CD14-positive monocyte (primary cell): ENCODE data around the gene CHST2. TPM values are rescaled to one million over a fixed set of nuclear protein-coding genes. Genes with fewer than 3 reads are reported as not detected.

ENCODE experiments used
- DNase-seq, 3 donors: peaks; one replicate each; pipeline ENCODE4 v3.0.0-alpha.2; 2011 to 2022
- H2AFZ ChIP-seq: 2 replicates; pipeline ENCODE4 v1.6.0; 2012; ENCODE audit warnings: mild to moderate bottlenecking, low read depth, low read length, inconsistent platforms; ENCODE audit not compliant: insufficient read depth, poor library complexity, severe bottlenecking
- H3K27ac ChIP-seq, 2 donors: 1 replicate in 1 of 2; 2 replicates in 1 of 2; pipeline ENCODE4 v1.5.1; 2012 to 2013; ENCODE audit warnings: low read length in 2 of 2, control low read depth in 1 of 2, inconsistent platforms in 1 of 2, low read depth in 1 of 2, mild to moderate bottlenecking in 1 of 2
- H3K27me3 ChIP-seq, 2 donors: one replicate each; pipeline versions ENCODE4 v1.6.0 to v1.6.1; 2011 to 2013; ENCODE audit warnings: low read length in 2 of 2; ENCODE audit not compliant: control insufficient read depth in 2 of 2, insufficient read depth in 2 of 2
- H3K36me3 ChIP-seq, 2 donors: replicated peaks in 1 of 2; 1 replicate in 1 of 2; 2 replicates in 1 of 2; pipeline versions ENCODE4 v1.5.1 to v1.6.1; 2012 to 2013; ENCODE audit warnings: low read length in 2 of 2, control low read depth in 1 of 2, inconsistent platforms in 1 of 2, mild to moderate bottlenecking in 1 of 2; ENCODE audit not compliant: insufficient read depth in 2 of 2, control insufficient read depth in 1 of 2
- H3K4me1 ChIP-seq, 2 donors: 1 replicate in 1 of 2; 2 replicates in 1 of 2; pipeline versions ENCODE4 v1.5.1 to v1.6.1; 2012 to 2013; ENCODE audit warnings: low read length in 2 of 2, control low read depth in 1 of 2, inconsistent platforms in 1 of 2, mild to moderate bottlenecking in 1 of 2, moderate library complexity in 1 of 2; ENCODE audit not compliant: insufficient read depth in 2 of 2, control insufficient read depth in 1 of 2
- H3K4me2 ChIP-seq: replicated peaks from 2 replicates; pipeline ENCODE3; 2012; ENCODE audit warnings: low read length, moderate library complexity, mild to moderate bottlenecking; ENCODE audit not compliant: poor library complexity, severe bottlenecking; ENCODE audit errors: extremely low read depth
- H3K4me3 ChIP-seq, 3 experiments: fragments of 200-600 bp in 1 of 3; sonication (generic) in 1 of 3; replicated peaks in 1 of 3; 1 replicate in 2 of 3; 2 replicates in 1 of 3; pipeline ENCODE4 v1.5.1; 2011 to 2013; ENCODE audit warnings: low read length in 3 of 3, mild to moderate bottlenecking in 3 of 3, control low read depth in 2 of 3, low read depth in 2 of 3, inconsistent platforms in 1 of 3, moderate library complexity in 1 of 3
- H3K79me2 ChIP-seq: 2 replicates; pipeline ENCODE4 v1.6.0; 2012; ENCODE audit warnings: mild to moderate bottlenecking, control low read depth, inconsistent platforms, low read length, moderate library complexity; ENCODE audit not compliant: insufficient read depth
- H3K9ac ChIP-seq: 2 replicates; pipeline ENCODE4 v1.6.0; 2017; ENCODE audit warnings: low read length, mild to moderate bottlenecking; ENCODE audit not compliant: insufficient read depth, poor library complexity, severe bottlenecking
- H3K9me3 ChIP-seq, 2 donors: replicated peaks in 1 of 2; 1 replicate in 1 of 2; 2 replicates in 1 of 2; pipeline versions ENCODE4 v1.5.1 to v1.6.1; 2012 to 2013; ENCODE audit warnings: low read length in 2 of 2, control low read depth in 1 of 2; ENCODE audit not compliant: control insufficient read depth in 1 of 2, insufficient read depth in 1 of 2
- H4K20me1 ChIP-seq: 2 replicates; pipeline ENCODE4 v1.6.0; 2012; ENCODE audit warnings: mild to moderate bottlenecking, low read length, control low read depth, moderate library complexity; ENCODE audit not compliant: insufficient read depth
- H3K27ac Mint-ChIP-seq, 7 donors: one replicate each; pipeline ENCODE4 v1.8.0; 2020; ENCODE audit warnings: mild to moderate bottlenecking in 7 of 7, mixed read lengths in 7 of 7, moderate library complexity in 6 of 7, inconsistent platforms in 2 of 7
- H3K27me3 Mint-ChIP-seq, 3 donors: one replicate each; pipeline ENCODE4 v1.8.0; 2021 to 2022; ENCODE audit warnings: low read depth in 3 of 3, mild to moderate bottlenecking in 3 of 3, mixed read lengths in 3 of 3, moderate library complexity in 3 of 3, inconsistent platforms in 1 of 3
- H3K36me3 Mint-ChIP-seq, 2 donors: one replicate each; pipeline ENCODE4 v1.8.0; 2020; ENCODE audit warnings: mixed read lengths in 2 of 2, inconsistent platforms in 1 of 2, mild to moderate bottlenecking in 1 of 2
- H3K4me1 Mint-ChIP-seq: one replicate; pipeline ENCODE4 v1.8.0; 2020; ENCODE audit warnings: mild to moderate bottlenecking, mixed read lengths
- H3K4me3 Mint-ChIP-seq, 2 donors: one replicate each; pipeline ENCODE4 v1.8.0; 2020; ENCODE audit warnings: mild to moderate bottlenecking in 2 of 2, mixed read lengths in 2 of 2, moderate library complexity in 1 of 2
- H3K9me3 Mint-ChIP-seq, 7 donors: one replicate each; pipeline ENCODE4 v1.8.0; 2020 to 2022; ENCODE audit warnings: mixed read lengths in 7 of 7, mild to moderate bottlenecking in 6 of 7, moderate library complexity in 6 of 7, inconsistent platforms in 2 of 7
- CTCF ChIP-seq: fragments of 200-600 bp; IDR thresholded peaks from one replicate; pipeline ENCODE4 v1.8.0; 2022; ENCODE audit warnings: antibody characterized with exemption, mild to moderate bottlenecking
- WGBS: methylation state at CpG from one replicate; pipeline ENCODE4 v1.1.5; 2013; ENCODE audit warnings: missing lambda C conversion rate; ENCODE audit not compliant: insufficient coverage; 5-methylcytosine and 5-hydroxymethylcytosine counted together
- intact Hi-C, 2 donors: fragments of 100-400 bp; cut with micrococcal nuclease; formaldehyde crosslinking; loops; one replicate each; pipeline versions ENCODE4 v1.15.0 to v1.15.1; 2023
- polyA plus RNA-seq, 3 donors: library from polyadenylated mRNA; depleted of rRNA in 1 of 3; unstranded in 2 of 3; stranded (reverse) in 1 of 3; fragments of 300-500 nt in 2 of 3; fragments of >200 nt in 1 of 3; fragmentation: Illumina TruSeq in 2 of 3; gene quantifications; 1 replicate in 2 of 3; 2 replicates in 1 of 3; pipeline ENCODE4 v1.2.3, GENCODE V29; 2012 to 2021

The CHST2 gene
- polyA plus RNA-seq, 3 donors: 6.1 to 18.0 (median 9.6) TPM

- H3K4me1 Mint-ChIP-seq: no peaks in the 10 kb centered on the region
- WGBS: 100% methylated on average over 4 of the region's 9 CpGs
- H3K4me1 ChIP-seq: no peaks in the 10 kb centered on the region
Observed at GRCh38 chr3:143090976-143091837, 28.4 kb upstream of the CHST2 start.

GRCh38 chr3:143092191-143092590 lies 27.4 kb upstream of the CHST2 start:
- H3K27ac ChIP-seq: no peak overlapping the region
- H3K4me3 Mint-ChIP-seq: no peak overlapping the region
- 83% methylated on average over 1 of the region's 1 CpG for WGBS

More at GRCh38 chr3:143090976-143091837, 28.4 kb upstream of the CHST2 start:
- Mint-ChIP-seq H3K27me3 (peaks cover 0 to 2% (median 1%) of the 10 kb centered on the region in 3 donors), H3K27ac (no peak overlapping the region), H3K36me3 (no peaks in the 10 kb centered on the region), H3K9me3 (peaks cover 2 to 17% (median 5%) of the 10 kb centered on the region in 7 donors), H3K4me3 (no peak overlapping the region)
- Histone ChIP-seq H3K4me3 (no peak overlapping the region), H3K9me3 (peaks cover 0 to 13% of the 10 kb centered on the region in 2 donors), H3K27me3 (no peaks in the 10 kb centered on the region), H4K20me1 (no peaks in the 10 kb centered on the region), H3K9ac (no peak overlapping the region), H3K36me3 (no peaks in the 10 kb centered on the region), H3K4me2 (no peak overlapping the region), H3K27ac (no peak overlapping the region), H3K79me2 (no peaks in the 10 kb centered on the region), H2AFZ (peak overlapping the region; percentile 27)
- no peak for TF ChIP-seq CTCF
- intact Hi-C loops: no loop called here
- no peak for DNase-seq

More at GRCh38 chr3:143092191-143092590, 27.4 kb upstream of the CHST2 start:
- Histone ChIP-seq H3K79me2 (no peaks in the 10 kb centered on the region), H3K4me3 (no peak overlapping the region), H3K9me3 (peaks cover 0 to 17% of the 10 kb centered on the region in 2 donors), H3K36me3 (no peaks in the 10 kb centered on the region), H3K27me3 (no peaks in the 10 kb centered on the region), H4K20me1 (no peaks in the 10 kb centered on the region), H3K4me1 (no peaks in the 10 kb centered on the region), H2AFZ (no peak overlapping the region), H3K9ac (no peak overlapping the region), H3K4me2 (no peak overlapping the region)
- peaks cover 0 to 2% (median 1%) of the 10 kb centered on the region in 3 donors for H3K27me3 Mint-ChIP-seq
- H3K36me3 Mint-ChIP-seq: no peaks in the 10 kb centered on the region
- H3K9me3 Mint-ChIP-seq: peaks cover 2 to 18% (median 6%) of the 10 kb centered on the region in 7 donors
- intact Hi-C loops: no loop called here
- no peak for DNase-seq
- TF ChIP-seq CTCF: no peak
- H3K4me1 Mint-ChIP-seq: no peaks in the 10 kb centered on the region
- H3K27ac Mint-ChIP-seq: no peak overlapping the region
